K562 (cell line): ENCODE results near the gene VEGFA. TPM values are rescaled to one million over a fixed set of nuclear protein-coding genes. Genes with fewer than 3 reads are reported as not detected.

Experiments used
- BCLAF1 ChIP-seq, 2 experiments: fragments of 450-650 bp in 1 of 2; IDR thresholded peaks; 2 replicates each; pipeline ENCODE4 v1.6.1; 2011 to 2017; ENCODE audit warnings: low read depth in 2 of 2, antibody characterized with exemption in 1 of 2, borderline replicate concordance in 1 of 2, low read length in 1 of 2, mild to moderate bottlenecking in 1 of 2, mixed read lengths in 1 of 2; ENCODE audit not compliant: control insufficient read depth in 1 of 2
- CBX5 ChIP-seq: IDR thresholded peaks from 2 replicates; pipeline ENCODE4 v1.6.1; 2014; ENCODE audit warnings: low read depth, borderline replicate concordance
- CTCF ChIP-seq, 3 experiments: IDR thresholded peaks in 2 of 3; conservative IDR thresholded peaks in 1 of 3; 2 replicates each; pipeline ENCODE4 v1.5.1; 2011 to 2012; ENCODE audit warnings: low read length in 3 of 3, mild to moderate bottlenecking in 3 of 3, control low read depth in 2 of 3, improper control_type of control experiment in 1 of 3, inconsistent platforms in 1 of 3, low read depth in 1 of 3, mixed read lengths in 1 of 3, moderate library complexity in 1 of 3; ENCODE audit not compliant: insufficient read depth in 2 of 3
- DACH1 ChIP-seq: fragments of 450-650 bp; IDR thresholded peaks from 2 replicates; pipeline ENCODE4 v1.6.1; 2018; ENCODE audit not compliant: partially characterized antibody
- FOXO4 ChIP-seq: fragments of 450-650 bp; formaldehyde crosslinking; IDR thresholded peaks from 2 replicates; pipeline ENCODE4 v1.4.0; 2020; ENCODE audit warnings: mild to moderate bottlenecking, moderate library complexity
- HDGF ChIP-seq: fragments of 450-650 bp; IDR thresholded peaks from 2 replicates; pipeline ENCODE4 v1.6.1; 2016
- LARP7 ChIP-seq: fragments of 450-650 bp; IDR thresholded peaks from 2 replicates; pipeline ENCODE4 v1.6.1; 2016
- LCOR ChIP-seq: sonication (generic); formaldehyde crosslinking; IDR thresholded peaks from 2 replicates; pipeline ENCODE4 v1.8.0; 2022; ENCODE audit warnings: mild to moderate bottlenecking, missing genetic modification reagents
- MAZ ChIP-seq, 2 experiments: fragments of 450-650 bp in 1 of 2; sonication (generic) in 1 of 2; formaldehyde crosslinking; IDR thresholded peaks in 1 of 2; conservative IDR thresholded peaks in 1 of 2; 2 replicates each; pipeline versions ENCODE4 v1.4.0 to v1.5.0; 2020; ENCODE audit warnings: mild to moderate bottlenecking in 1 of 2, missing genetic modification reagents in 1 of 2
- MTA3 ChIP-seq: fragments of 450-650 bp; formaldehyde crosslinking; IDR thresholded peaks from 2 replicates; pipeline ENCODE4 v1.6.1; 2017; ENCODE audit warnings: mild to moderate bottlenecking, borderline replicate concordance
- STAG1 ChIP-seq: sonication (generic); formaldehyde crosslinking; IDR thresholded peaks from 2 replicates; pipeline ENCODE4 v1.5.0; 2020; ENCODE audit warnings: missing genetic modification reagents, borderline replicate concordance
- TAF1 ChIP-seq: IDR thresholded peaks from 2 replicates; pipeline ENCODE4 v1.6.1; 2011; ENCODE audit warnings: mild to moderate bottlenecking, low read length, moderate library complexity; ENCODE audit not compliant: insufficient read depth, control insufficient read depth, severe bottlenecking; ENCODE audit errors: extremely low read depth
- TBP ChIP-seq: optimal IDR thresholded peaks from 2 replicates; pipeline ENCODE3; 2011; ENCODE audit warnings: low read depth, low read length, improper control_type of control experiment
- VEZF1 ChIP-seq: fragments of 200-800 bp; sonication (Bioruptor generic); IDR thresholded peaks from 2 replicates; pipeline ENCODE4 v1.6.1; 2017; ENCODE audit warnings: missing genetic modification characterization, missing compliant biosample characterization
- ZC3H11A ChIP-seq: IDR thresholded peaks from 2 replicates; pipeline ENCODE4 v1.6.1; 2012; ENCODE audit warnings: low read depth, low read length, improper control_type of control experiment
- ZNF140 ChIP-seq: fragments of 250-450 bp; sonication (Bioruptor Pico); IDR thresholded peaks from 2 replicates; pipeline ENCODE4 v1.8.0; 2021; ENCODE audit warnings: moderate library complexity, mild to moderate bottlenecking, inconsistent platforms
- ZNF274 ChIP-seq: IDR thresholded peaks from 2 replicates; pipeline ENCODE4 v1.6.1; 2011; ENCODE audit warnings: low read depth, mild to moderate bottlenecking, low read length, moderate library complexity, borderline replicate concordance
- ZNF282 ChIP-seq: sonication (generic); formaldehyde crosslinking; IDR thresholded peaks from 2 replicates; pipeline ENCODE4 v1.8.1; 2023; ENCODE audit warnings: missing genetic modification reagents
- polyA plus RNA-seq, 8 experiments: library from polyadenylated mRNA; depleted of rRNA in 4 of 8; stranded (reverse) in 5 of 8; unstranded in 3 of 8; fragments of >200 nt; fragmentation: Nextera tagmentation in 2 of 8; fragmentation: Illumina TruSeq in 1 of 8; extraction: Ambion mirVana in 2 of 8; extraction: Trizol in 1 of 8; gene quantifications; 2 replicates each; pipeline versions ENCODE4 v1.2.1 to v1.2.3, GENCODE V29; 2011 to 2014; ENCODE audit warnings: inconsistent platforms in 1 of 8, missing spikeins in 1 of 8
- total RNA-seq, 7 experiments: library from RNA; depleted of rRNA in 6 of 7; stranded (reverse); fragments of >200 nt in 6 of 7; fragmentation: Illumina TruSeq in 2 of 7; extraction: Trizol in 2 of 7; gene quantifications; 2 replicates each; pipeline versions ENCODE4 v1.2.1 to v1.2.3, GENCODE V29; 2011 to 2021; ENCODE audit warnings: low replicate concordance in 1 of 7

Gene VEGFA
- total and polyA plus RNA-seq, 9 of the 15 experiments (the other 6 are each of a cell fraction or from before 2014, with no cell fraction given), result 14.0 to 271 (median 124) TPM

GRCh38 chr6:43723737-43724295 is 46.2 kb upstream of the VEGFA start (continued):
- TF ChIP-seq ZNF282 (CRISPR knock-in tag) (no peak), CBX5 (0 out of 2 replicates have a peak, but pooled peaks have one; percentile 22), LARP7 (no peak), TBP (peak; percentile 18), CTCF (IDR thresholded peaks at IDR 0.05 in 2 of 3, conservative IDR thresholded peaks at IDR 0.05 in 1 of 3; ENCODE audit: insufficient read depth in 2 of 3, low read depth in 1 of 3, low read length in 3 of 3) (peak; percentile 91 to 98 (median 97)), ZNF274 (no peak), STAG1 (CRISPR knock-in tag) (peak; percentile 91), BCLAF1 (IDR thresholded peaks at IDR 0.05; ENCODE audit: borderline replicate concordance in 1 of 2, control insufficient read depth in 1 of 2, low read depth in 2 of 2, low read length in 1 of 2) (no peak), MTA3 (peak; percentile 48; the same call in 1 of the 2 replicates), ZC3H11A (no peak), ZNF140 (CRISPR knock-in tag) (no peak), LCOR (CRISPR knock-in tag) (peak; percentile 63; the same call in 1 of the 2 replicates), VEZF1 (CRISPR knock-in tag) (peak; percentile 60), MAZ (CRISPR knock-in tag; conservative IDR thresholded peaks at IDR 0.05 in 1 of 2, IDR thresholded peaks at IDR 0.05 in 1 of 2) (peak; percentile 53 to 81), HDGF (peak; percentile 96), FOXO4 (peak; percentile 38; the same call in 1 of the 2 replicates), TAF1 (no peak), DACH1 (no peak)
